ENCODE measurements around the gene MACO1.

The MACO1 gene

GRCh38 chr1:25530186-25531081 is 99.7 kb downstream of the MACO1 start:
- no peak overlapping the region for H3K27ac ChIP-seq
- TF ChIP-seq ZFX (IDR thresholded peaks at IDR 0.05; ENCODE audit: borderline replicate concordance) (no peak), CTCF (IDR thresholded peaks at IDR 0.05) (no peak)

GRCh38 chr1:25531082-25531461 is 100.4 kb downstream of the MACO1 start:
- TF ChIP-seq ZFX (IDR thresholded peaks at IDR 0.05; ENCODE audit: borderline replicate concordance) (no peak), CTCF (IDR thresholded peaks at IDR 0.05) (no peak)
- H3K27ac ChIP-seq, result no peak overlapping the region

GRCh38 chr1:25532970-25533369 is 102.3 kb downstream of the MACO1 start:
- H3K27ac ChIP-seq, result no peak overlapping the region
- TF ChIP-seq ZFX (IDR thresholded peaks at IDR 0.05; ENCODE audit: borderline replicate concordance) (no peak), CTCF (IDR thresholded peaks at IDR 0.05) (no peak; the same call in 1 of the 2 replicates)

- no peak for TF ChIP-seq CTCF (IDR thresholded peaks at IDR 0.05)
- TF ChIP-seq ZFX (IDR thresholded peaks at IDR 0.05; ENCODE audit: borderline replicate concordance), result no peak
- H3K27ac ChIP-seq, result no peak overlapping the region
These were observed 103.2 kb downstream of the MACO1 start for GRCh38 chr1:25533775-25534409.

GRCh38 chr1:25534410-25534788 is 103.7 kb downstream of the MACO1 start:
- TF ChIP-seq ZFX (IDR thresholded peaks at IDR 0.05; ENCODE audit: borderline replicate concordance) (no peak), CTCF (IDR thresholded peaks at IDR 0.05) (no peak)
- no peak overlapping the region for H3K27ac ChIP-seq

GRCh38 chr1:25536124-25536523 is 105.4 kb downstream of the MACO1 start:
- TF ChIP-seq ZFX (IDR thresholded peaks at IDR 0.05; ENCODE audit: borderline replicate concordance), result no peak
- no peak for TF ChIP-seq CTCF (IDR thresholded peaks at IDR 0.05)
- H3K27ac ChIP-seq, result no peak overlapping the region

All from 22Rv1 (cell line).